Right cardiac atrium (tissue), 5 donors: ENCODE results near the gene ASIC4. TPM values are rescaled to one million over a fixed set of nuclear protein-coding genes. Genes with fewer than 3 reads are reported as not detected.

Experiments used
- ATAC-seq, 2 donors: fragments of 200-7000 bp; cut with Tn5 transposase; one replicate each; pipeline versions ENCODE4 v1.8.0 to v1.9.1; 2020; ENCODE audit warnings: moderate library complexity in 2 of 2, mild to moderate bottlenecking in 1 of 2
- DNase-seq, 3 donors: peaks; one replicate each; pipeline ENCODE4 v3.0.0-alpha.2; 2020
- H3K27ac ChIP-seq: one replicate; pipeline ENCODE4 v1.5.1; 2013; ENCODE audit warnings: mild to moderate bottlenecking, low read length, control low read depth, moderate library complexity
- H3K27me3 ChIP-seq: one replicate; pipeline ENCODE4 v1.6.1; 2013; ENCODE audit not compliant: control insufficient read depth, insufficient read depth
- H3K4me1 ChIP-seq: one replicate; pipeline ENCODE4 v1.6.1; 2013; ENCODE audit warnings: low read length; ENCODE audit not compliant: control insufficient read depth, insufficient read depth
- H3K4me3 ChIP-seq: one replicate; pipeline ENCODE4 v1.5.1; 2013; ENCODE audit warnings: low read length, control low read depth
- H3K9me3 ChIP-seq: one replicate; pipeline ENCODE4 v1.6.1; 2013; ENCODE audit warnings: low read length; ENCODE audit not compliant: control insufficient read depth
- WGBS: extraction: QIAGEN DNeasy Blood & Tissue Kit; methylation state at CpG from one replicate; pipeline ENCODE4 v1.1.7; 2013; 5-methylcytosine and 5-hydroxymethylcytosine counted together
- intact Hi-C, 4 donors: fragments of 100-400 bp; cut with DNase I; formaldehyde crosslinking; loops; one replicate each; pipeline versions ENCODE4 v1.11.0 to v1.14.0; 2022 to 2023
- polyA plus RNA-seq: library from polyadenylated mRNA; stranded (reverse); fragments of 200-250 nt; gene quantifications from one replicate; pipeline ENCODE4 v1.2.3, GENCODE V29; 2013
- total RNA-seq, 4 donors: library from RNA; stranded (reverse); fragmentation: NEBNext Ultra II Directional; extraction: Animal tissue kit (Norgen Biotek cat#: 25700); gene quantifications; one replicate each; pipeline ENCODE4 v1.2.1, GENCODE V29; 2021
- donor health status: healthy with polysubstance abuse.
- donor health status: DM: no; HTN: yes; CAD: no.
- donor health status: DM: no; HTN: no; CAD: no.
- donor health status: DM: no; HTN: yes; CAD: no; lungs with severe emphysema.
- donor health status: DM: yes; HTN: yes; CAD: no.

Gene ASIC4
- total and polyA plus RNA-seq, 5 donors, result 0.28 to 1.8 (median 1.5) TPM

GRCh38 chr2:219530048-219530963 is 16.0 kb downstream of the ASIC4 start:
- ATAC-seq, result peak; percentile 77 to 83
- DNase-seq, result peak; percentile 86 to 96 (median 90)
- no peaks in the 10 kb centered on the region for H3K9me3 ChIP-seq
- H3K4me1 ChIP-seq, result peaks cover 2% of the 10 kb centered on the region
- no peak overlapping the region for H3K27ac ChIP-seq
- no peaks in the 10 kb centered on the region for H3K27me3 ChIP-seq
- intact Hi-C loops, result loop anchor here in 3 of 4 donors (2.0 kb wide), 2 partner anchors 54 to 128 kb away; no protein-coding TSS in a partner anchor
- no peak overlapping the region for H3K4me3 ChIP-seq
- WGBS, result 12% methylated on average over 21 of the region's 21 CpGs

- H3K4me3 ChIP-seq, result no peak overlapping the region
- peak in 1 of 3 donors; percentile 10 for DNase-seq
- H3K27me3 ChIP-seq, result no peaks in the 10 kb centered on the region
- H3K9me3 ChIP-seq, result no peaks in the 10 kb centered on the region
- no peaks in the 10 kb centered on the region for H3K4me1 ChIP-seq
- H3K27ac ChIP-seq, result no peak overlapping the region
- WGBS, result 78% methylated on average over 20 of the region's 20 CpGs
- intact Hi-C loops, result loop anchor here in 3 of 4 donors (2.0 kb wide), 2 partner anchors 55 to 129 kb away; no protein-coding TSS in a partner anchor
- ATAC-seq, result no peak
These were observed 17.5 kb downstream of the ASIC4 start for GRCh38 chr2:219531639-219532377.

GRCh38 chr2:219532378-219532649 is 18.0 kb downstream of the ASIC4 start:
- ATAC-seq (no peak), DNase-seq (peak in 1 of 3 donors; percentile 9)
- no peaks in the 10 kb centered on the region for H3K9me3 ChIP-seq
- H3K27ac ChIP-seq, result no peak overlapping the region
- intact Hi-C loops, result no loop called here
- no peaks in the 10 kb centered on the region for H3K27me3 ChIP-seq
- H3K4me1 ChIP-seq, result no peaks in the 10 kb centered on the region
- WGBS, result 87% methylated on average over 8 of the region's 8 CpGs
- H3K4me3 ChIP-seq, result no peak overlapping the region

GRCh38 chr2:219533930-219534661 is 19.8 kb downstream of the ASIC4 start:
- no peak for ATAC-seq
- Histone ChIP-seq H3K4me3 (no peak overlapping the region), H3K27ac (no peak overlapping the region), H3K9me3 (no peaks in the 10 kb centered on the region), H3K27me3 (no peaks in the 10 kb centered on the region), H3K4me1 (no peaks in the 10 kb centered on the region)
- no peak for DNase-seq
- 90% methylated on average over 6 of the region's 6 CpGs for WGBS
- intact Hi-C loops, result no loop called here

- Histone ChIP-seq H3K4me3 (no peak overlapping the region), H3K27me3 (no peaks in the 10 kb centered on the region), H3K9me3 (no peaks in the 10 kb centered on the region), H3K4me1 (no peaks in the 10 kb centered on the region), H3K27ac (no peak overlapping the region)
- intact Hi-C loops, result loop anchor here in 1 of 4 donors (5.0 kb wide), 1 partner anchor 44 kb away; no protein-coding TSS in a partner anchor
- ATAC-seq, result no peak
- WGBS, result 79% methylated on average over 16 of the region's 16 CpGs
- no peak for DNase-seq
These were observed 22.1 kb downstream of the ASIC4 start for GRCh38 chr2:219536425-219536824.

- DNase-seq (no peak), ATAC-seq (no peak)
- no peak overlapping the region for H3K27ac ChIP-seq
- H3K9me3 ChIP-seq, result no peaks in the 10 kb centered on the region
- H3K4me3 ChIP-seq, result no peak overlapping the region
- H3K27me3 ChIP-seq, result no peaks in the 10 kb centered on the region
- intact Hi-C loops, result loop anchor here in 1 of 4 donors (5.0 kb wide), 1 partner anchor 45 kb away; no protein-coding TSS in a partner anchor
- no peaks in the 10 kb centered on the region for H3K4me1 ChIP-seq
- 47% methylated on average over 9 of the region's 9 CpGs for WGBS
These were observed 22.7 kb downstream of the ASIC4 start for GRCh38 chr2:219536967-219537366.

- WGBS, result 42% methylated on average over 13 of the region's 15 CpGs
- intact Hi-C loops, result loop anchor here in 1 of 4 donors (5.0 kb wide), 1 partner anchor 46 kb away; no protein-coding TSS in a partner anchor
- no peak overlapping the region for H3K4me3 ChIP-seq
- H3K27ac ChIP-seq, result no peak overlapping the region
- H3K27me3 ChIP-seq, result no peaks in the 10 kb centered on the region
- no peak for DNase-seq
- H3K9me3 ChIP-seq, result no peaks in the 10 kb centered on the region
- no peak for ATAC-seq
- H3K4me1 ChIP-seq, result no peaks in the 10 kb centered on the region
These were observed 23.6 kb downstream of the ASIC4 start for GRCh38 chr2:219537657-219538488.

GRCh38 chr2:219538504-219538951 is 24.2 kb downstream of the ASIC4 start:
- 40% methylated on average over 6 of the region's 6 CpGs for WGBS
- intact Hi-C loops, result loop anchor here in 1 of 4 donors (5.0 kb wide), 1 partner anchor 46 kb away; no protein-coding TSS in a partner anchor
- no peaks in the 10 kb centered on the region for H3K27me3 ChIP-seq

GRCh38 chr2:219538956-219539788 is 24.9 kb downstream of the ASIC4 start:
- Histone ChIP-seq H3K27ac (no peak overlapping the region), H3K27me3 (no peaks in the 10 kb centered on the region), H3K4me1 (no peaks in the 10 kb centered on the region), H3K9me3 (no peaks in the 10 kb centered on the region), H3K4me3 (no peak overlapping the region)
- intact Hi-C loops, result loop anchor here in 1 of 4 donors (5.0 kb wide), 1 partner anchor 47 kb away; no protein-coding TSS in a partner anchor
- 89% methylated on average over 32 of the region's 32 CpGs for WGBS
- DNase-seq, result peak in 1 of 3 donors; percentile 50
- ATAC-seq, result no peak

More at GRCh38 chr2:219538504-219538951, 24.2 kb downstream of the ASIC4 start:
- no peak overlapping the region for H3K27ac ChIP-seq
- ATAC-seq (no peak), DNase-seq (no peak)
- H3K4me3 ChIP-seq, result no peak overlapping the region
- H3K9me3 ChIP-seq, result no peaks in the 10 kb centered on the region
- H3K4me1 ChIP-seq, result no peaks in the 10 kb centered on the region
